ENCODE data around the gene CENPC.

DNA sequence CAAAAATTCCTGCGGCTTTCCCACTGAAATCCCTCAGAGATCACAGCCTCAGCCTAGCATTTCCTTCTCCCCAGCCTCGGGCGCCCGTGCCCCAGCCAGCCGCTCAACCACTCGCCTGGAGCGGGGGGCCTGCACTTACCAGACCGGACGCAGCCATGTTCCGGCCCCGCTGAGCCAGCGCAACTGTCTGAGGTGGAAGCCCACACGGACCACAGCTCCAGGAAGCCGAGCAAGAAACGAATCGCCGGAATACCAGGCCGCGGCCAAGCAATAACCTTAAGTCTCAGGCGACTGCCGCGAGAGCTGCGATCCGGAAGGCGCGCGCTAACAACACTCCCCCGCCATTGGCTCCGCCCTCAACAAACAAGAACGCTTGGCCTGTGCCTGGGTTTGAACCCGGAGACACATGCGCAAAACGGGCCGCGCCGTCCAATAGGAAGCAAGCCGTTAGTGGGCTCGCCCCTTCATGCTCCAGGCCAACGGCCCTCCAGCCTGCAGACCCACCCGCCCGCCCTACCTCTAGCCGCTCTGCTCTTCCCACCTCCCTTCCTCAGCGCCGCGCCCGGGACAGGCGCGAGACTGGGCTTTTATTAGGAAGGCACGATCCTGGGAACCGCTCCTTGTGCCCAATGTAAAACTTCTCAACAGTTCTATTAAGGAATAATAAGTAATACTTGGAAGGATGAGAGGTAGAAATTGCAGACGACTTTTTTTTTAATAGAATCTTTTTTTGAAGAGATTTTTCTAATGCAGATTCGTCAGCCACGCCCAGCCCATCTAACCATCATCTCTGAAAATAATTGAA is at the start of gene CENPC:
- TF ChIP-seq POLR2A (IDR thresholded peaks at IDR 0.05) (peak; percentile 11 to 85), EP300 (IDR thresholded peaks at IDR 0.05) (no peak), POLR2AphosphoS5 (IDR thresholded peaks at IDR 0.05) (peak; percentile 54 to 88 (median 78))
- TF ChIP-seq, protein P1, sequence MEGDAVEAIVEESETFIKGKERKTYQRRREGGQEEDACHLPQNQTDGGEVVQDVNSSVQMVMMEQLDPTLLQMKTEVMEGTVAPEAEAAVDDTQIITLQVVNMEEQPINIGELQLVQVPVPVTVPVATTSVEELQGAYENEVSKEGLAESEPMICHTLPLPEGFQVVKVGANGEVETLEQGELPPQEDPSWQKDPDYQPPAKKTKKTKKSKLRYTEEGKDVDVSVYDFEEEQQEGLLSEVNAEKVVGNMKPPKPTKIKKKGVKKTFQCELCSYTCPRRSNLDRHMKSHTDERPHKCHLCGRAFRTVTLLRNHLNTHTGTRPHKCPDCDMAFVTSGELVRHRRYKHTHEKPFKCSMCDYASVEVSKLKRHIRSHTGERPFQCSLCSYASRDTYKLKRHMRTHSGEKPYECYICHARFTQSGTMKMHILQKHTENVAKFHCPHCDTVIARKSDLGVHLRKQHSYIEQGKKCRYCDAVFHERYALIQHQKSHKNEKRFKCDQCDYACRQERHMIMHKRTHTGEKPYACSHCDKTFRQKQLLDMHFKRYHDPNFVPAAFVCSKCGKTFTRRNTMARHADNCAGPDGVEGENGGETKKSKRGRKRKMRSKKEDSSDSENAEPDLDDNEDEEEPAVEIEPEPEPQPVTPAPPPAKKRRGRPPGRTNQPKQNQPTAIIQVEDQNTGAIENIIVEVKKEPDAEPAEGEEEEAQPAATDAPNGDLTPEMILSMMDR (IDR thresholded peaks at IDR 0.05), result no peak

All from suprapubic skin (tissue), 4 donors.